ENCODE measurements around the gene LPIN2. TPM values are rescaled to one million over a fixed set of nuclear protein-coding genes. Genes with fewer than 3 reads are reported as not detected.
"Not testable (repeated sequence)": the region's sequence is repeated elsewhere in the genome, so short reads cannot be mapped to it uniquely, and the experiment has no call there.

Gene LPIN2
- total RNA-seq, 1 experiment from 2014 or later: 10.7 TPM

GRCh38 chr18:3023603-3024002 is 10.7 kb upstream of the LPIN2 start:
- CTCF ChIA-PET; ATAC-seq; RAD21 ChIA-PET (ENCODE audit: low non-redundant PET in 1 of 2, low total read pairs in 2 of 2, uncharacterized antibody in 2 of 2, unreplicated experiment in 2 of 2); H3K4me3 ChIP-seq (replicated peaks in 1 of 2; ENCODE audit: low read depth in 1 of 2, low read length in 2 of 2); H3K79me2 ChIP-seq (ENCODE audit: insufficient read depth, low read length); H3K9me2 ChIP-seq (ENCODE audit: insufficient read depth); H3K27ac ChIP-seq (ENCODE audit: low read depth, low read length); H3K9me3 ChIP-seq (ENCODE audit: control insufficient read depth in 1 of 2, insufficient read depth in 1 of 2, low read depth in 1 of 2, low read length in 2 of 2); H3K4me2 ChIP-seq (ENCODE audit: low read length); H2AFZ ChIP-seq (ENCODE audit: low read depth, low read length, poor library complexity, severe bottlenecking); H3K4me1 ChIP-seq (ENCODE audit: control insufficient read depth in 1 of 2, insufficient read depth in 2 of 2, low read length in 2 of 2); H3K27me3 ChIP-seq (ENCODE audit: insufficient read depth, low read length); H3K36me3 ChIP-seq (ENCODE audit: control insufficient read depth in 1 of 2, insufficient read depth in 2 of 2, low read length in 2 of 2); BruUV-seq (replicated peaks); intact Hi-C loops (cut with micrococcal nuclease); DNase-seq (ENCODE audit: low read depth, low spot score); H3K9ac ChIP-seq (ENCODE audit: low read length); H4K20me1 ChIP-seq (ENCODE audit: insufficient read depth): not testable (repeated sequence)
- POLR2A ChIA-PET: interaction anchor here (0.7 to 1.0 kb wide), 2 partner anchors 9 kb away, joined by 3 read pairs; no protein-coding TSS in a partner anchor

GRCh38 chr18:3016585-3017297 is 3.8 kb upstream of the LPIN2 start:
- BruUV-seq (replicated peaks): no TSS peak
- Histone ChIP-seq H3K36me3 (ENCODE audit: control insufficient read depth in 1 of 2, insufficient read depth in 2 of 2, low read length in 2 of 2) (no peaks in the 10 kb centered on the region), H3K9me2 (ENCODE audit: insufficient read depth) (no peaks in the 10 kb centered on the region), H3K27ac (ENCODE audit: low read depth, low read length) (no peak overlapping the region), H3K4me1 (ENCODE audit: control insufficient read depth in 1 of 2, insufficient read depth in 2 of 2, low read length in 2 of 2) (peaks cover 22 to 33% of the 10 kb centered on the region in 2 experiments), H3K4me3 (replicated peaks in 1 of 2; ENCODE audit: low read depth in 1 of 2, low read length in 2 of 2) (no peak overlapping the region), H3K4me2 (ENCODE audit: low read length) (no peak overlapping the region), H3K9ac (ENCODE audit: low read length) (no peak overlapping the region), H3K27me3 (ENCODE audit: insufficient read depth, low read length) (no peaks in the 10 kb centered on the region), H2AFZ (ENCODE audit: low read depth, low read length, poor library complexity, severe bottlenecking) (no peak overlapping the region), H4K20me1 (ENCODE audit: insufficient read depth) (no peaks in the 10 kb centered on the region), H3K9me3 (ENCODE audit: control insufficient read depth in 1 of 2, insufficient read depth in 1 of 2, low read depth in 1 of 2, low read length in 2 of 2) (no peaks in the 10 kb centered on the region), H3K79me2 (ENCODE audit: insufficient read depth, low read length) (peaks cover 6% of the 10 kb centered on the region)
- RAD21 ChIA-PET (ENCODE audit: low non-redundant PET in 1 of 2, low total read pairs in 2 of 2, uncharacterized antibody in 2 of 2, unreplicated experiment in 2 of 2): no interaction called here
- CTCF ChIA-PET: no interaction called here
- TF ChIP-seq ZBTB33 (IDR thresholded peaks at IDR 0.05; ENCODE audit: extremely low read depth, insufficient replicate concordance, low read length): no peak
- TF ChIP-seq ELF1 (IDR thresholded peaks at IDR 0.05; ENCODE audit: borderline replicate concordance, low read depth): no peak
- TF ChIP-seq CTCF (IDR thresholded peaks at IDR 0.05 in 2 of 3, conservative IDR thresholded peaks at IDR 0.05 in 1 of 3; ENCODE audit: borderline replicate concordance in 1 of 3, insufficient read depth in 1 of 3, low read depth in 2 of 3, low read length in 2 of 3): no peak
- TF ChIP-seq ZNF274 (IDR thresholded peaks at IDR 0.05; ENCODE audit: low read depth, low read length): no peak
- ATAC-seq (no peak), DNase-seq (ENCODE audit: low read depth, low spot score) (no peak)
- intact Hi-C loops (cut with micrococcal nuclease): no loop called here
- POLR2A ChIA-PET: no interaction called here
